ENCODE measurements around the gene CEND1. TPM values are rescaled to one million over a fixed set of nuclear protein-coding genes. Genes with fewer than 3 reads are reported as not detected.
A peak's percentile ranks its signal among the peaks of the same experiment; 100 is the strongest.

CEND1 gene
- total RNA-seq, 1 donor from 2014 or later = 0.27 TPM

DNA sequence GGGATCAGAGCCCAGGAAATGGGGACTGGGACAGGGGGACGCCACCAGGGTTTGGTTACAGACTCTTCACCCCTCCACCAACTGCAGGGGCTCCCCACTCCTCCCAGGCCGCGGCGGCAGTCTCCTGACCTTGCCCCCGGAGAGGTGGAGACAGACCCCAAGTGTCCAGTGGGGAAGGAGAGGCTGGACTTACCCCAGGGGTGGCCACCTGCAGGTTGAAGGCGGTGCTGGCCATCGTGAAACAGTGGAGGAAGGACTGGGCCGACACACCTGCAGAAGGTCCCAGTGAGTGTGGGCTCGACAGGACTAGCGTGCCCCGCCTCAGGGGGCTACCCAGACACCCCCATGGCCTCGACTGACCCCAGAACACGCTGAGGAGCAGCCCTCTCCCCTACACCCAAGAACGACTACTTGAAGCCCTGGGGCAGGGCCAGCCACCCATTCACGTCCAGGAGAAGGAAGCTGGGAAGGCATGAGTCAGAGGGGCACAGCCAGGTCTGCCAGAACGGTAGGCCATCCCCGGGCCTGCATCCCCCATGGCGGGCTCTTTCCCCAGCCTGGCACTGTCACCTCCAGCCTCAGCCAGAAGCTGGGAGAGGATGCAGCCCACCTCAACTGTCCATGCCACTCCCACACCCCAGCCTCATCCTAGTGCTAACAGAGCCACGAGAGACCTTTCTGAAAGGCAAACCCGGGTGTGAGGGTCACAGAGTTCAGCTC is 14.9 kb downstream of the CEND1 start:
- H3K36me3 Mint-ChIP-seq (ENCODE audit: low read depth) = peaks cover 15% of the 10 kb centered on the region
- peak overlapping the region; percentile 66 for H3K4me3 Mint-ChIP-seq
- ChIA-PET CTCF (no interaction called here), POLR2A (interaction anchor here (1.0 kb wide), 1 partner anchor 160 kb away, joined by 3 read pairs; no protein-coding TSS in a partner anchor)
- no peaks in the 10 kb centered on the region for H3K27me3 Mint-ChIP-seq
- DNase-seq (no peak), ATAC-seq (ENCODE audit: low read depth) (no peak)
- H3K27ac Mint-ChIP-seq = peak overlapping the region; percentile 41
- peaks cover 16% of the 10 kb centered on the region for H3K4me1 Mint-ChIP-seq
- TF ChIP-seq, protein P1, sequence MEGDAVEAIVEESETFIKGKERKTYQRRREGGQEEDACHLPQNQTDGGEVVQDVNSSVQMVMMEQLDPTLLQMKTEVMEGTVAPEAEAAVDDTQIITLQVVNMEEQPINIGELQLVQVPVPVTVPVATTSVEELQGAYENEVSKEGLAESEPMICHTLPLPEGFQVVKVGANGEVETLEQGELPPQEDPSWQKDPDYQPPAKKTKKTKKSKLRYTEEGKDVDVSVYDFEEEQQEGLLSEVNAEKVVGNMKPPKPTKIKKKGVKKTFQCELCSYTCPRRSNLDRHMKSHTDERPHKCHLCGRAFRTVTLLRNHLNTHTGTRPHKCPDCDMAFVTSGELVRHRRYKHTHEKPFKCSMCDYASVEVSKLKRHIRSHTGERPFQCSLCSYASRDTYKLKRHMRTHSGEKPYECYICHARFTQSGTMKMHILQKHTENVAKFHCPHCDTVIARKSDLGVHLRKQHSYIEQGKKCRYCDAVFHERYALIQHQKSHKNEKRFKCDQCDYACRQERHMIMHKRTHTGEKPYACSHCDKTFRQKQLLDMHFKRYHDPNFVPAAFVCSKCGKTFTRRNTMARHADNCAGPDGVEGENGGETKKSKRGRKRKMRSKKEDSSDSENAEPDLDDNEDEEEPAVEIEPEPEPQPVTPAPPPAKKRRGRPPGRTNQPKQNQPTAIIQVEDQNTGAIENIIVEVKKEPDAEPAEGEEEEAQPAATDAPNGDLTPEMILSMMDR (IDR thresholded peaks at IDR 0.05) = no peak
- intact Hi-C loops (cut with micrococcal nuclease) = no loop called here
- no peaks in the 10 kb centered on the region for H3K9me3 Mint-ChIP-seq

- intact Hi-C loops (cut with micrococcal nuclease) = no loop called here
- no peak overlapping the region for H3K27ac Mint-ChIP-seq
- peaks cover 22% of the 10 kb centered on the region for H3K36me3 Mint-ChIP-seq (ENCODE audit: low read depth)
- H3K9me3 Mint-ChIP-seq = no peaks in the 10 kb centered on the region
- H3K4me3 Mint-ChIP-seq = no peak overlapping the region
- ATAC-seq (ENCODE audit: low read depth) (no peak), DNase-seq (no peak)
- no peaks in the 10 kb centered on the region for H3K27me3 Mint-ChIP-seq
- ChIA-PET POLR2A (no interaction called here), CTCF (no interaction called here)
- peaks cover 13% of the 10 kb centered on the region for H3K4me1 Mint-ChIP-seq
- TF ChIP-seq, protein P1 (IDR thresholded peaks at IDR 0.05) = no peak
These were observed 16.1 kb downstream of the CEND1 start for GRCh38 chr11:773830-774229.

- CTCF ChIA-PET = no interaction called here
- intact Hi-C loops (cut with micrococcal nuclease) = no loop called here
- Mint-ChIP-seq H3K9me3 (no peaks in the 10 kb centered on the region), H3K36me3 (ENCODE audit: low read depth) (peaks cover 22% of the 10 kb centered on the region), H3K27ac (no peak overlapping the region), H3K4me1 (peaks cover 13% of the 10 kb centered on the region), H3K4me3 (no peak overlapping the region), H3K27me3 (no peaks in the 10 kb centered on the region)
- no peak for ATAC-seq (ENCODE audit: low read depth)
- DNase-seq = no peak
- POLR2A ChIA-PET = no interaction called here
- TF ChIP-seq, protein P1 (IDR thresholded peaks at IDR 0.05) = no peak
These were observed 16.5 kb downstream of the CEND1 start for GRCh38 chr11:773425-773824.

- intact Hi-C loops (cut with micrococcal nuclease) = no loop called here
- CTCF ChIA-PET = no interaction called here
- Mint-ChIP-seq H3K27me3 (no peaks in the 10 kb centered on the region), H3K4me3 (no peak overlapping the region), H3K9me3 (no peaks in the 10 kb centered on the region), H3K27ac (no peak overlapping the region), H3K4me1 (peaks cover 11% of the 10 kb centered on the region), H3K36me3 (ENCODE audit: low read depth) (peaks cover 22% of the 10 kb centered on the region)
- ATAC-seq (ENCODE audit: low read depth) (no peak), DNase-seq (no peak)
- TF ChIP-seq, protein P1 (IDR thresholded peaks at IDR 0.05) = no peak
- POLR2A ChIA-PET = no interaction called here
These were observed 17.2 kb downstream of the CEND1 start for GRCh38 chr11:772429-773390.

GRCh38 chr11:771617-772204 is 18.2 kb downstream of the CEND1 start:
- Mint-ChIP-seq H3K27ac (no peak overlapping the region), H3K9me3 (no peaks in the 10 kb centered on the region), H3K27me3 (no peaks in the 10 kb centered on the region), H3K4me1 (peaks cover 11% of the 10 kb centered on the region), H3K4me3 (no peak overlapping the region), H3K36me3 (ENCODE audit: low read depth) (peaks cover 27% of the 10 kb centered on the region)
- TF ChIP-seq, protein P1 (IDR thresholded peaks at IDR 0.05) = no peak
- ChIA-PET CTCF (no interaction called here), POLR2A (no interaction called here)
- ATAC-seq (ENCODE audit: low read depth) (no peak), DNase-seq (no peak)
- intact Hi-C loops (cut with micrococcal nuclease) = no loop called here
